ENCODE results near the gene ERN1. TPM values are rescaled to one million over a fixed set of nuclear protein-coding genes. Genes with fewer than 3 reads are reported as not detected.

Gene ERN1
- total and polyA plus RNA-seq, 2 of the 8 experiments (the other 6 are each of a cell fraction or from before 2014, with no cell fraction given): 1.8 to 3.9 TPM

DNA sequence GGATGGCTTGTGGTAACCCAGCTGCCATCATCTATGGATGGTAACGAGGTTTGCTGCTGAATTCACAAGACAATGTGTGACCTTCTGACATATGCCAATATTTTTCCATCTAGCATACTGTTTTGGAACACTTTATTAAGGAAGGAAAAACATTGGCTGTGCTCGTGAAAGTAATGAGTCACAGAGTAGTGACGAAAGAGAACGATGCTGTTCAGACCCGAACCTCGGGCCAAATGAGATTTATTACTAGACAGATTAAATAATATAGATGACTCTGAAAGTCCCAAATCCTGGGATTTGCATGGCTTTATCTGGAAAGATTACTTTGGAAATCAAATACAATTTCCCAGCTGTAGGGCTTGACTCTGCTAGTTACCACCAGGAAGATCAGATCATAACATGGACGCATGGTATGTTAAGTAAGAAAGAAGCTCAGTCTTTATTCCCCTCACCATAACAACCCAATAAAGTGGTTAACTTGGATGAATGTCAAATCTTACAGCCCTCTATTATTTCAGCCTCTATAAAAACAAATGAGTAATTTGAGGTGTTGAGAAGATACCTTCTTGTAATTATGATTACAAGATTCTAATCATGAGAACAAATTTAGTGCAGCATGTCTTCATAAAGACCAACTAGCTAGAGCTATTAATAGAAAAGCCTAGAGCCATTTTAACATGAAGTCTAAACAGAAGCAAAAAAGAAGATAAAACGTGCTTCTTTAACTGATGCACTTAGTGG lies 32.6 kb downstream of the ERN1 start (continued):
- TF ChIP-seq KDM5A (IDR thresholded peaks at IDR 0.05; ENCODE audit: low read length) (no peak), SP2 (IDR thresholded peaks at IDR 0.05; ENCODE audit: low read length) (no peak), CREB1 (IDR thresholded peaks at IDR 0.05) (no peak), KDM4A (IDR thresholded peaks at IDR 0.05; ENCODE audit: low read depth, low read length, severe bottlenecking) (no peak)
- TF ChIP-seq, protein P1, sequence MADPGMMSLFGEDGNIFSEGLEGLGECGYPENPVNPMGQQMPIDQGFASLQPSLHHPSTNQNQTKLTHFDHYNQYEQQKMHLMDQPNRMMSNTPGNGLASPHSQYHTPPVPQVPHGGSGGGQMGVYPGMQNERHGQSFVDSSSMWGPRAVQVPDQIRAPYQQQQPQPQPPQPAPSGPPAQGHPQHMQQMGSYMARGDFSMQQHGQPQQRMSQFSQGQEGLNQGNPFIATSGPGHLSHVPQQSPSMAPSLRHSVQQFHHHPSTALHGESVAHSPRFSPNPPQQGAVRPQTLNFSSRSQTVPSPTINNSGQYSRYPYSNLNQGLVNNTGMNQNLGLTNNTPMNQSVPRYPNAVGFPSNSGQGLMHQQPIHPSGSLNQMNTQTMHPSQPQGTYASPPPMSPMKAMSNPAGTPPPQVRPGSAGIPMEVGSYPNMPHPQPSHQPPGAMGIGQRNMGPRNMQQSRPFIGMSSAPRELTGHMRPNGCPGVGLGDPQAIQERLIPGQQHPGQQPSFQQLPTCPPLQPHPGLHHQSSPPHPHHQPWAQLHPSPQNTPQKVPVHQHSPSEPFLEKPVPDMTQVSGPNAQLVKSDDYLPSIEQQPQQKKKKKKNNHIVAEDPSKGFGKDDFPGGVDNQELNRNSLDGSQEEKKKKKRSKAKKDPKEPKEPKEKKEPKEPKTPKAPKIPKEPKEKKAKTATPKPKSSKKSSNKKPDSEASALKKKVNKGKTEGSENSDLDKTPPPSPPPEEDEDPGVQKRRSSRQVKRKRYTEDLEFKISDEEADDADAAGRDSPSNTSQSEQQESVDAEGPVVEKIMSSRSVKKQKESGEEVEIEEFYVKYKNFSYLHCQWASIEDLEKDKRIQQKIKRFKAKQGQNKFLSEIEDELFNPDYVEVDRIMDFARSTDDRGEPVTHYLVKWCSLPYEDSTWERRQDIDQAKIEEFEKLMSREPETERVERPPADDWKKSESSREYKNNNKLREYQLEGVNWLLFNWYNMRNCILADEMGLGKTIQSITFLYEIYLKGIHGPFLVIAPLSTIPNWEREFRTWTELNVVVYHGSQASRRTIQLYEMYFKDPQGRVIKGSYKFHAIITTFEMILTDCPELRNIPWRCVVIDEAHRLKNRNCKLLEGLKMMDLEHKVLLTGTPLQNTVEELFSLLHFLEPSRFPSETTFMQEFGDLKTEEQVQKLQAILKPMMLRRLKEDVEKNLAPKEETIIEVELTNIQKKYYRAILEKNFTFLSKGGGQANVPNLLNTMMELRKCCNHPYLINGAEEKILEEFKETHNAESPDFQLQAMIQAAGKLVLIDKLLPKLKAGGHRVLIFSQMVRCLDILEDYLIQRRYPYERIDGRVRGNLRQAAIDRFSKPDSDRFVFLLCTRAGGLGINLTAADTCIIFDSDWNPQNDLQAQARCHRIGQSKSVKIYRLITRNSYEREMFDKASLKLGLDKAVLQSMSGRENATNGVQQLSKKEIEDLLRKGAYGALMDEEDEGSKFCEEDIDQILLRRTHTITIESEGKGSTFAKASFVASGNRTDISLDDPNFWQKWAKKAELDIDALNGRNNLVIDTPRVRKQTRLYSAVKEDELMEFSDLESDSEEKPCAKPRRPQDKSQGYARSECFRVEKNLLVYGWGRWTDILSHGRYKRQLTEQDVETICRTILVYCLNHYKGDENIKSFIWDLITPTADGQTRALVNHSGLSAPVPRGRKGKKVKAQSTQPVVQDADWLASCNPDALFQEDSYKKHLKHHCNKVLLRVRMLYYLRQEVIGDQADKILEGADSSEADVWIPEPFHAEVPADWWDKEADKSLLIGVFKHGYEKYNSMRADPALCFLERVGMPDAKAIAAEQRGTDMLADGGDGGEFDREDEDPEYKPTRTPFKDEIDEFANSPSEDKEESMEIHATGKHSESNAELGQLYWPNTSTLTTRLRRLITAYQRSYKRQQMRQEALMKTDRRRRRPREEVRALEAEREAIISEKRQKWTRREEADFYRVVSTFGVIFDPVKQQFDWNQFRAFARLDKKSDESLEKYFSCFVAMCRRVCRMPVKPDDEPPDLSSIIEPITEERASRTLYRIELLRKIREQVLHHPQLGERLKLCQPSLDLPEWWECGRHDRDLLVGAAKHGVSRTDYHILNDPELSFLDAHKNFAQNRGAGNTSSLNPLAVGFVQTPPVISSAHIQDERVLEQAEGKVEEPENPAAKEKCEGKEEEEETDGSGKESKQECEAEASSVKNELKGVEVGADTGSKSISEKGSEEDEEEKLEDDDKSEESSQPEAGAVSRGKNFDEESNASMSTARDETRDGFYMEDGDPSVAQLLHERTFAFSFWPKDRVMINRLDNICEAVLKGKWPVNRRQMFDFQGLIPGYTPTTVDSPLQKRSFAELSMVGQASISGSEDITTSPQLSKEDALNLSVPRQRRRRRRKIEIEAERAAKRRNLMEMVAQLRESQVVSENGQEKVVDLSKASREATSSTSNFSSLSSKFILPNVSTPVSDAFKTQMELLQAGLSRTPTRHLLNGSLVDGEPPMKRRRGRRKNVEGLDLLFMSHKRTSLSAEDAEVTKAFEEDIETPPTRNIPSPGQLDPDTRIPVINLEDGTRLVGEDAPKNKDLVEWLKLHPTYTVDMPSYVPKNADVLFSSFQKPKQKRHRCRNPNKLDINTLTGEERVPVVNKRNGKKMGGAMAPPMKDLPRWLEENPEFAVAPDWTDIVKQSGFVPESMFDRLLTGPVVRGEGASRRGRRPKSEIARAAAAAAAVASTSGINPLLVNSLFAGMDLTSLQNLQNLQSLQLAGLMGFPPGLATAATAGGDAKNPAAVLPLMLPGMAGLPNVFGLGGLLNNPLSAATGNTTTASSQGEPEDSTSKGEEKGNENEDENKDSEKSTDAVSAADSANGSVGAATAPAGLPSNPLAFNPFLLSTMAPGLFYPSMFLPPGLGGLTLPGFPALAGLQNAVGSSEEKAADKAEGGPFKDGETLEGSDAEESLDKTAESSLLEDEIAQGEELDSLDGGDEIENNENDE (IDR thresholded peaks at IDR 0.05; ENCODE audit: insufficient replicate concordance, low read length): no peak
